Parathyroid adenoma (tissue), 2 donors: Measurements from ENCODE around the gene RGS6.
A peak's percentile ranks its signal among the peaks of the same experiment; 100 is the strongest.

ENCODE experiments used
- H2AFZ ChIP-seq: fragments of 300-600 bp; sonication (generic); one replicate; pipeline ENCODE4 v1.7.0; 2017; ENCODE audit warnings: antibody characterized with exemption, mild to moderate bottlenecking
- H3K27ac ChIP-seq: fragments of 300-600 bp; sonication (generic); one replicate; pipeline ENCODE4 v1.7.0; 2017
- H3K27me3 ChIP-seq: fragments of 300-600 bp; sonication (generic); one replicate; pipeline ENCODE4 v1.7.0; 2017; ENCODE audit warnings: low read length; ENCODE audit not compliant: control insufficient read depth, insufficient read depth
- H3K36me3 ChIP-seq: fragments of 300-600 bp; sonication (generic); one replicate; pipeline ENCODE4 v1.7.0; 2017; ENCODE audit warnings: low read length; ENCODE audit not compliant: control insufficient read depth, insufficient read depth
- H3K4me1 ChIP-seq: fragments of 300-600 bp; sonication (generic); one replicate; pipeline ENCODE4 v1.7.0; 2017; ENCODE audit warnings: control low read depth
- H3K4me2 ChIP-seq: fragments of 300-600 bp; sonication (generic); one replicate; pipeline ENCODE4 v1.7.0; 2017; ENCODE audit warnings: low read length
- H3K4me3 ChIP-seq: fragments of 300-600 bp; sonication (generic); one replicate; pipeline ENCODE4 v1.7.0; 2017; ENCODE audit warnings: low read depth, low read length
- H3K79me2 ChIP-seq: fragments of 300-600 bp; sonication (generic); one replicate; pipeline ENCODE4 v1.7.0; 2017; ENCODE audit warnings: control low read depth
- H3K9ac ChIP-seq: fragments of 300-600 bp; sonication (generic); one replicate; pipeline ENCODE4 v1.7.0; 2017; ENCODE audit warnings: mild to moderate bottlenecking
- H3K9me3 ChIP-seq: fragments of 300-600 bp; sonication (generic); one replicate; pipeline ENCODE4 v1.7.0; 2017; ENCODE audit warnings: low read length; ENCODE audit not compliant: control insufficient read depth
- TF ChIP-seq, protein P1 (sequence below): fragments of 300-600 bp; sonication (generic); IDR thresholded peaks from one replicate; pipeline ENCODE4 v1.7.0; 2017; ENCODE audit warnings: antibody characterized with exemption, mild to moderate bottlenecking
- donor health status: primary hyperparathyroidism.

RGS6 gene

DNA sequence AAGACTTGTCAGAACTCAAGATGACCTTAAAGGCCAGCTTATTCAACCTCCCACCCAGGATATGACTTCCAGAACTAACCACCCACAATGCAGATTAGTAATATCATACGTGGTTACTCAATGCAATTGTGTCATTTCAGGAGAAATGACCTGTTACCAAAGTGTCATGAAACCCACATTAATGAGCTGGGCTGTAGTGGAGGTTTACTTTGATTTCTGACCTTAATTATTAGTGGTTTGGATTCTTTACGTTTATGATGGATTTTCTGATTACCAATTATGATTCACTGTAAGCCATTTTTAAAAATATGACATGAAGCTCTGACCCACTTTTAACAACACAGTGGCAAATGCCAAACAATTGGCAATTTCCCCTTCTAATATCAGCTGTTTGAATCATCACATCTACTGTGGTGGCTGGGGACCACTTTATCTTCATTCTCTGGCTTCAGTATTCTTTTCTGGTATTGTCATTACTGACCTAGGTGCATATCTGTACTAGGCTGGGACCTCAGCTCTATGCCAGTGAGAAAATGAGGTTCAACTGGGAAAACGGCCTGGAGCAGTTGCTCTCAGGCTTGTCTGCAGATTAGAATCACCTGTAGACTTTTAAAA, 223.3 kb downstream of the RGS6 start:
- Histone ChIP-seq H3K9me3 (no peaks in the 10 kb centered on the region), H3K27me3 (no peaks in the 10 kb centered on the region), H3K79me2 (no peaks in the 10 kb centered on the region), H3K9ac (no peak overlapping the region), H3K4me1 (peaks cover 22% of the 10 kb centered on the region), H3K4me2 (peak overlapping the region; percentile 57), H3K27ac (no peak overlapping the region), H3K4me3 (no peak overlapping the region), H2AFZ (no peak overlapping the region), H3K36me3 (no peaks in the 10 kb centered on the region)
- TF ChIP-seq, protein P1, sequence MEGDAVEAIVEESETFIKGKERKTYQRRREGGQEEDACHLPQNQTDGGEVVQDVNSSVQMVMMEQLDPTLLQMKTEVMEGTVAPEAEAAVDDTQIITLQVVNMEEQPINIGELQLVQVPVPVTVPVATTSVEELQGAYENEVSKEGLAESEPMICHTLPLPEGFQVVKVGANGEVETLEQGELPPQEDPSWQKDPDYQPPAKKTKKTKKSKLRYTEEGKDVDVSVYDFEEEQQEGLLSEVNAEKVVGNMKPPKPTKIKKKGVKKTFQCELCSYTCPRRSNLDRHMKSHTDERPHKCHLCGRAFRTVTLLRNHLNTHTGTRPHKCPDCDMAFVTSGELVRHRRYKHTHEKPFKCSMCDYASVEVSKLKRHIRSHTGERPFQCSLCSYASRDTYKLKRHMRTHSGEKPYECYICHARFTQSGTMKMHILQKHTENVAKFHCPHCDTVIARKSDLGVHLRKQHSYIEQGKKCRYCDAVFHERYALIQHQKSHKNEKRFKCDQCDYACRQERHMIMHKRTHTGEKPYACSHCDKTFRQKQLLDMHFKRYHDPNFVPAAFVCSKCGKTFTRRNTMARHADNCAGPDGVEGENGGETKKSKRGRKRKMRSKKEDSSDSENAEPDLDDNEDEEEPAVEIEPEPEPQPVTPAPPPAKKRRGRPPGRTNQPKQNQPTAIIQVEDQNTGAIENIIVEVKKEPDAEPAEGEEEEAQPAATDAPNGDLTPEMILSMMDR = no peak

DNA sequence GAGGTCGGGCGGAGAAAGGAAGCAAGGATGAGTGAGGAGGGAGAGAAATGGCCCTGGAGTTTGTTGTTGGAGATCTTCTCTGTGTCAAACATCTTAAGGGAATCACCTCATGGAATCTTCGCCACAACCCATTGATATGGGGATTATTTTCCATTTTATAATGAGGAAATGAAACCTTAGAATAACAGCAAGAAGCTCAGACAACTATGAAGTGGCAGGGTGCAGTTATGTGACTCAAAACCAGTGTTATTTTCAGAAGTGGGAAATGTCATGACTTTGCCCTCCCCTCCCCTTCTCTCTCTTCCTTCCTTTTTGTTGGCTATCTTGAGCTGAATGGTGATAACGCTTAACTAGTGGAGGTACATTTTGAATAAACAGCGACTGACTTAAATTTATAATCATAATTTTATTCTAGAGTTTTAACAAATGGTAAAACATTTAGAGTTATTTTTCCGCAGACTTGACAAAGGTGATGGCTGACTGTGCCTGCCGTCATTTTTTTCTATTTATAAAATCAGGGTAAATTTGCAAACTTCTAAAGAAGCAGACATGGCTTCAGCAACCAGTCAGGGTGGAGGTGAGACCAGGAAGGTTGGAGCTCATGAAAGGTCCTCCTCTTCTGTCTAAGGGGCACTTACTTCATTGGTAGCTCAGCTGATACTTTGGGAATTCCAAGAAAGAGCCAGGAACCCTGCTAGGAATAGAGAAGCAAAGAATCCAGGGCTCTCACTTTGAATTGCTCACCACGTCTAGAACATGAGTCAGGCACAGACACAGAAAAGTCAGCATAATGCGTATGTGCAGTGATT, 232.4 kb downstream of the RGS6 start:
- no peaks in the 10 kb centered on the region for H3K27me3 ChIP-seq

DNA sequence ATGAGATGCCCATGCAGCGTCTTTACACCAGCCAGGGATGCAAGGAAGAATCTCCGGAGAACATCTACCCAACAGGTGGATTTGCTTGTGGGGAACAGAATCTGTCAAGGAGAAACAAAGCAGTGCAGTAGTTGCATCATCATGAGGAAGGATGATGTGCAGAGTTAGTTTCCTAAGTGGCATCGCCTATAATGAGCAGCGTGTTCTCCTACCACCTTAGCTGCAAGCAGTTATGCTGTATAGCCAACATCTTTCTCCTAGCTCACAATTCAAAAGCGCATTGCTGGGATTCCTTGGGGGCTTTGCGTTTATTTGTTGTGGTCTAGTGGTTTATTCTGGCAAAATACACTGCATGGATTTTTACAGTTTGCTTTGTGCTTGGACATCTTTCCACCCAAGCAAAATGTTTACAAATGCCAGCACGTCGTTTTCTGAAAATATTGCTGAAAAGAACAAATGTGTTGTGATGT, 233.0 kb downstream of the RGS6 start:
- TF ChIP-seq, protein P1 = no peak
- H3K4me2 ChIP-seq = no peak overlapping the region

More for the DNA sequence above, 232.4 kb downstream of the RGS6 start:
- Histone ChIP-seq H3K4me2 (no peak overlapping the region), H2AFZ (no peak overlapping the region), H3K4me3 (no peak overlapping the region), H3K4me1 (no peaks in the 10 kb centered on the region), H3K9ac (no peak overlapping the region), H3K9me3 (no peaks in the 10 kb centered on the region), H3K27ac (no peak overlapping the region), H3K36me3 (no peaks in the 10 kb centered on the region), H3K79me2 (no peaks in the 10 kb centered on the region)
- TF ChIP-seq, protein P1 = no peak

DNA sequence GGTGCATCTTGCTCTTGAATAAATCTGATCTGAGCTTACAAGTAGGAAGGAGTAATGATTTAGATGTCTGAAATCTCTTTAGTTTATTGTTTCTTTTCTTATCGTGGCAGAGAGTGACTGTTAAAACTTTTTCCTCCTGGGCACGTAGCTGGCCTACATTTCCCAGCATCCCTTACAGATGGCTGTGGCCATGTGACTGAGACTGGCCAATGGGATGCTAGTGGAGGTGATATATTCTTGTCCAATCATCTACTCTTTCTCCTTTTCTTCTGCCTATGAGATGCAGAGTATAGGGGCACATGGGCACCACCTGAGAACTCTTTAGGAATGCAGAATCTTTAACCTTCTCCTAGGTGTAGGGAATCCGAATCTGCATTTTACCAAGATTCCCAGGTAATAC, 237.3 kb downstream of the RGS6 start:
- no peak overlapping the region for H3K4me2 ChIP-seq
- no peak overlapping the region for H2AFZ ChIP-seq
- no peak overlapping the region for H3K9ac ChIP-seq
- no peaks in the 10 kb centered on the region for H3K36me3 ChIP-seq
- TF ChIP-seq, protein P1 = no peak
- no peaks in the 10 kb centered on the region for H3K79me2 ChIP-seq
- H3K9me3 ChIP-seq = no peaks in the 10 kb centered on the region
- H3K27me3 ChIP-seq = no peaks in the 10 kb centered on the region
- H3K4me3 ChIP-seq = no peak overlapping the region
- H3K27ac ChIP-seq = no peak overlapping the region
- H3K4me1 ChIP-seq = no peaks in the 10 kb centered on the region

More for the DNA sequence above, 233.0 kb downstream of the RGS6 start:
- no peak overlapping the region for H3K4me3 ChIP-seq
- no peaks in the 10 kb centered on the region for H3K36me3 ChIP-seq
- no peaks in the 10 kb centered on the region for H3K27me3 ChIP-seq
- H3K79me2 ChIP-seq = no peaks in the 10 kb centered on the region
- no peak overlapping the region for H2AFZ ChIP-seq
- H3K9me3 ChIP-seq = no peaks in the 10 kb centered on the region
- H3K27ac ChIP-seq = no peak overlapping the region
- H3K4me1 ChIP-seq = no peaks in the 10 kb centered on the region
- no peak overlapping the region for H3K9ac ChIP-seq
